ENCODE results near the gene BUB3. TPM values are rescaled to one million over a fixed set of nuclear protein-coding genes. Genes with fewer than 3 reads are reported as not detected.

Gene BUB3
- total RNA-seq, 1 donor from 2014 or later, result 210 TPM

- no peak within 1 kb of the TSS for H3K27ac Mint-ChIP-seq
- intact Hi-C loops (cut with micrococcal nuclease), result loop anchor here (2.0 to 5.0 kb wide), 2 partner anchors 13 to 247 kb away; partner anchors contain the start of gene HMX2
- H3K27me3 Mint-ChIP-seq (ENCODE audit: low read depth), result peaks cover 68% of the 10 kb centered on the region
Measured at GRCh38 chr10:123135415-123136141, 18.6 kb upstream of the BUB3 start, which contains the start of gene HMX3. Gene HMX3, plus strand, starts transcription at chr10:123135970. Its CDS starts 81 bp downstream, at chr10:123136051.

GRCh38 chr10:123136221-123136805 is 17.9 kb upstream of the BUB3 start:
- H3K27me3 Mint-ChIP-seq (ENCODE audit: low read depth), result peaks cover 71% of the 10 kb centered on the region
- H3K4me1 Mint-ChIP-seq (ENCODE audit: low read depth), result peaks cover 19% of the 10 kb centered on the region
- DNase-seq (ENCODE audit: low spot score), result no peak
- intact Hi-C loops (cut with micrococcal nuclease), result loop anchor here (5.0 kb wide), 1 partner anchor 246 kb away; no protein-coding TSS in a partner anchor
- H3K27ac Mint-ChIP-seq, result no peak overlapping the region
- no peaks in the 10 kb centered on the region for H3K36me3 Mint-ChIP-seq (ENCODE audit: low read depth)
- no peaks in the 10 kb centered on the region for H3K9me3 Mint-ChIP-seq
- H3K4me3 Mint-ChIP-seq (ENCODE audit: low read depth), result no peak overlapping the region

More at GRCh38 chr10:123135415-123136141, 18.6 kb upstream of the BUB3 start, which contains the start of gene HMX3:
- H3K4me1 Mint-ChIP-seq (ENCODE audit: low read depth), result peaks cover 19% of the 10 kb centered on the region
- H3K9me3 Mint-ChIP-seq, result no peaks in the 10 kb centered on the region
- DNase-seq (ENCODE audit: low spot score), result peak; percentile 22
- H3K36me3 Mint-ChIP-seq (ENCODE audit: low read depth), result no peaks in the 10 kb centered on the region
- peak within 1 kb of the TSS; percentile 13 for H3K4me3 Mint-ChIP-seq (ENCODE audit: low read depth)

GRCh38 chr10:123136806-123137642 is 17.2 kb upstream of the BUB3 start:
- Mint-ChIP-seq H3K27ac (peak overlapping the region; percentile 67), H3K9me3 (no peaks in the 10 kb centered on the region), H3K4me1 (ENCODE audit: low read depth) (peaks cover 19% of the 10 kb centered on the region), H3K36me3 (ENCODE audit: low read depth) (no peaks in the 10 kb centered on the region), H3K27me3 (ENCODE audit: low read depth) (peaks cover 72% of the 10 kb centered on the region), H3K4me3 (ENCODE audit: low read depth) (peak overlapping the region; percentile 24)
- DNase-seq (ENCODE audit: low spot score), result peak; percentile 20
- intact Hi-C loops (cut with micrococcal nuclease), result loop anchor here (1.0 to 5.0 kb wide), 2 partner anchors 8 to 245 kb away; no protein-coding TSS in a partner anchor

GRCh38 chr10:123139165-123139520 is 15.1 kb upstream of the BUB3 start:
- Mint-ChIP-seq H3K27me3 (ENCODE audit: low read depth) (peaks cover 72% of the 10 kb centered on the region), H3K4me1 (ENCODE audit: low read depth) (peaks cover 10% of the 10 kb centered on the region), H3K36me3 (ENCODE audit: low read depth) (no peaks in the 10 kb centered on the region), H3K27ac (no peak overlapping the region), H3K9me3 (no peaks in the 10 kb centered on the region), H3K4me3 (ENCODE audit: low read depth) (no peak overlapping the region)
- DNase-seq (ENCODE audit: low spot score), result no peak
- intact Hi-C loops (cut with micrococcal nuclease), result loop anchor here (5.0 kb wide), 1 partner anchor 243 kb away; no protein-coding TSS in a partner anchor

GRCh38 chr10:123139521-123140163 is 14.6 kb upstream of the BUB3 start:
- peaks cover 72% of the 10 kb centered on the region for H3K27me3 Mint-ChIP-seq (ENCODE audit: low read depth)
- no peaks in the 10 kb centered on the region for H3K36me3 Mint-ChIP-seq (ENCODE audit: low read depth)
- no peaks in the 10 kb centered on the region for H3K9me3 Mint-ChIP-seq
- H3K27ac Mint-ChIP-seq, result no peak overlapping the region
- peaks cover 9% of the 10 kb centered on the region for H3K4me1 Mint-ChIP-seq (ENCODE audit: low read depth)
- H3K4me3 Mint-ChIP-seq (ENCODE audit: low read depth), result no peak overlapping the region
- no peak for DNase-seq (ENCODE audit: low spot score)
- intact Hi-C loops (cut with micrococcal nuclease), result loop anchor here (5.0 to 10.0 kb wide), 2 partner anchors 243 to 955 kb away; partner anchors contain the start of gene CHST15

GRCh38 chr10:123140164-123140982 is 13.8 kb upstream of the BUB3 start:
- DNase-seq (ENCODE audit: low spot score), result no peak
- Mint-ChIP-seq H3K36me3 (ENCODE audit: low read depth) (no peaks in the 10 kb centered on the region), H3K27me3 (ENCODE audit: low read depth) (peaks cover 78% of the 10 kb centered on the region), H3K4me1 (ENCODE audit: low read depth) (peaks cover 12% of the 10 kb centered on the region), H3K4me3 (ENCODE audit: low read depth) (no peak overlapping the region), H3K27ac (no peak overlapping the region), H3K9me3 (no peaks in the 10 kb centered on the region)
- intact Hi-C loops (cut with micrococcal nuclease), result loop anchor here (10.0 kb wide), 1 partner anchor 954 kb away; the partner anchor contains the start of gene CHST15

GRCh38 chr10:123140983-123141390 is 13.2 kb upstream of the BUB3 start:
- no peak for DNase-seq (ENCODE audit: low spot score)
- Mint-ChIP-seq H3K27me3 (ENCODE audit: low read depth) (peaks cover 85% of the 10 kb centered on the region), H3K4me3 (ENCODE audit: low read depth) (no peak overlapping the region), H3K36me3 (ENCODE audit: low read depth) (no peaks in the 10 kb centered on the region), H3K9me3 (no peaks in the 10 kb centered on the region), H3K27ac (no peak overlapping the region), H3K4me1 (ENCODE audit: low read depth) (peaks cover 14% of the 10 kb centered on the region)
- intact Hi-C loops (cut with micrococcal nuclease), result loop anchor here (10.0 kb wide), 1 partner anchor 954 kb away; the partner anchor contains the start of gene CHST15

- no peaks in the 10 kb centered on the region for H3K9me3 Mint-ChIP-seq
- H3K27ac Mint-ChIP-seq, result no peak overlapping the region
- peaks cover 14% of the 10 kb centered on the region for H3K4me1 Mint-ChIP-seq (ENCODE audit: low read depth)
- peaks cover 5% of the 10 kb centered on the region for H3K36me3 Mint-ChIP-seq (ENCODE audit: low read depth)
- intact Hi-C loops (cut with micrococcal nuclease), result loop anchor here (10.0 kb wide), 1 partner anchor 953 kb away; the partner anchor contains the start of gene CHST15
- no peak overlapping the region for H3K4me3 Mint-ChIP-seq (ENCODE audit: low read depth)
- H3K27me3 Mint-ChIP-seq (ENCODE audit: low read depth), result peaks cover 86% of the 10 kb centered on the region
- DNase-seq (ENCODE audit: low spot score), result no peak
Measured at GRCh38 chr10:123141791-123142700, 12.2 kb upstream of the BUB3 start.

GRCh38 chr10:123142701-123143161 is 11.5 kb upstream of the BUB3 start:
- Mint-ChIP-seq H3K4me3 (ENCODE audit: low read depth) (no peak overlapping the region), H3K36me3 (ENCODE audit: low read depth) (peaks cover 6% of the 10 kb centered on the region), H3K9me3 (no peaks in the 10 kb centered on the region), H3K4me1 (ENCODE audit: low read depth) (peaks cover 15% of the 10 kb centered on the region), H3K27ac (no peak overlapping the region), H3K27me3 (ENCODE audit: low read depth) (peaks cover 87% of the 10 kb centered on the region)
- intact Hi-C loops (cut with micrococcal nuclease), result loop anchor here (10.0 kb wide), 1 partner anchor 952 kb away; the partner anchor contains the start of gene CHST15
- no peak for DNase-seq (ENCODE audit: low spot score)

GRCh38 chr10:123143162-123143824 is 10.9 kb upstream of the BUB3 start:
- H3K4me3 Mint-ChIP-seq (ENCODE audit: low read depth), result no peak overlapping the region
- no peak overlapping the region for H3K27ac Mint-ChIP-seq
- H3K36me3 Mint-ChIP-seq (ENCODE audit: low read depth), result peaks cover 6% of the 10 kb centered on the region
- DNase-seq (ENCODE audit: low spot score), result no peak
- no peaks in the 10 kb centered on the region for H3K9me3 Mint-ChIP-seq
- peaks cover 15% of the 10 kb centered on the region for H3K4me1 Mint-ChIP-seq (ENCODE audit: low read depth)
- intact Hi-C loops (cut with micrococcal nuclease), result loop anchor here (10.0 kb wide), 1 partner anchor 952 kb away; the partner anchor contains the start of gene CHST15
- H3K27me3 Mint-ChIP-seq (ENCODE audit: low read depth), result peaks cover 83% of the 10 kb centered on the region

All from activated T-helper 2 cell treated with anti-CD3 and anti-CD28 coated beads, Interferon-gamma antibody, Interleukin-2, Interleukin-4, amounts not matched to agents 10 μg/mL and 5 μg/mL and 100 μg/mL, durations not matched to agents 14 hours and 24 hours and 36 hours (primary cell).